DOHH2 (cell line): Measurements from ENCODE around the gene DDIAS.

ENCODE experiments used
- EZH2phosphoT487 ChIP-seq: fragments of 200-600 bp; sonication (generic); IDR thresholded peaks from 2 replicates; pipeline ENCODE4 v1.6.1; 2017; ENCODE audit warnings: borderline replicate concordance, mild to moderate bottlenecking, antibody characterized with exemption, low read length, moderate library complexity, mixed read lengths
- TF ChIP-seq, protein P1 (sequence below): fragments of 200-600 bp; sonication (generic); IDR thresholded peaks from one replicate; pipeline ENCODE4 v1.5.1; 2014; ENCODE audit warnings: antibody characterized with exemption, mild to moderate bottlenecking, low read depth, low read length; ENCODE audit not compliant: poor library complexity, severe bottlenecking

DNA sequence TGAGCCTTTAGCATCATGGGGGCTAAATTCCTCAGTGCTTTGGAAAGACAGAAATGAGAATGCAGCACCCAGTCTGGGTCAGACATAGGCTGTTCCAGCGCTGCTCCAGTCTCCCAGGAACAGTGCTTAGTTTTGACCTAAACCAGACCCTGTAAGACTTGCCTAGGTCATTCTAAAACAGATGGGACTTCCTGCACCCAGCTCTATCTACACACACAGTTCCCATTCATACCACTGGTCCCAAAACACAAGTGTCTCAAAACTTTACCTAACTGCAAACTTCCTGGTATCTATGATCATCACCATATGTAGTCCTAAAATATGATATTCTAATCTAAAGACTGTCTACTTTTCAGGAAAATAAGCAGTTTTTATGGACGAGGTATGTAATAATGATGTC lies 39.2 kb upstream of the DDIAS start:
- TF ChIP-seq EZH2phosphoT487: no peak
- TF ChIP-seq, protein P1, sequence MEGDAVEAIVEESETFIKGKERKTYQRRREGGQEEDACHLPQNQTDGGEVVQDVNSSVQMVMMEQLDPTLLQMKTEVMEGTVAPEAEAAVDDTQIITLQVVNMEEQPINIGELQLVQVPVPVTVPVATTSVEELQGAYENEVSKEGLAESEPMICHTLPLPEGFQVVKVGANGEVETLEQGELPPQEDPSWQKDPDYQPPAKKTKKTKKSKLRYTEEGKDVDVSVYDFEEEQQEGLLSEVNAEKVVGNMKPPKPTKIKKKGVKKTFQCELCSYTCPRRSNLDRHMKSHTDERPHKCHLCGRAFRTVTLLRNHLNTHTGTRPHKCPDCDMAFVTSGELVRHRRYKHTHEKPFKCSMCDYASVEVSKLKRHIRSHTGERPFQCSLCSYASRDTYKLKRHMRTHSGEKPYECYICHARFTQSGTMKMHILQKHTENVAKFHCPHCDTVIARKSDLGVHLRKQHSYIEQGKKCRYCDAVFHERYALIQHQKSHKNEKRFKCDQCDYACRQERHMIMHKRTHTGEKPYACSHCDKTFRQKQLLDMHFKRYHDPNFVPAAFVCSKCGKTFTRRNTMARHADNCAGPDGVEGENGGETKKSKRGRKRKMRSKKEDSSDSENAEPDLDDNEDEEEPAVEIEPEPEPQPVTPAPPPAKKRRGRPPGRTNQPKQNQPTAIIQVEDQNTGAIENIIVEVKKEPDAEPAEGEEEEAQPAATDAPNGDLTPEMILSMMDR: no peak
